ENCODE measurements around the gene ZBTB7B.

Gene ZBTB7B

DNA sequence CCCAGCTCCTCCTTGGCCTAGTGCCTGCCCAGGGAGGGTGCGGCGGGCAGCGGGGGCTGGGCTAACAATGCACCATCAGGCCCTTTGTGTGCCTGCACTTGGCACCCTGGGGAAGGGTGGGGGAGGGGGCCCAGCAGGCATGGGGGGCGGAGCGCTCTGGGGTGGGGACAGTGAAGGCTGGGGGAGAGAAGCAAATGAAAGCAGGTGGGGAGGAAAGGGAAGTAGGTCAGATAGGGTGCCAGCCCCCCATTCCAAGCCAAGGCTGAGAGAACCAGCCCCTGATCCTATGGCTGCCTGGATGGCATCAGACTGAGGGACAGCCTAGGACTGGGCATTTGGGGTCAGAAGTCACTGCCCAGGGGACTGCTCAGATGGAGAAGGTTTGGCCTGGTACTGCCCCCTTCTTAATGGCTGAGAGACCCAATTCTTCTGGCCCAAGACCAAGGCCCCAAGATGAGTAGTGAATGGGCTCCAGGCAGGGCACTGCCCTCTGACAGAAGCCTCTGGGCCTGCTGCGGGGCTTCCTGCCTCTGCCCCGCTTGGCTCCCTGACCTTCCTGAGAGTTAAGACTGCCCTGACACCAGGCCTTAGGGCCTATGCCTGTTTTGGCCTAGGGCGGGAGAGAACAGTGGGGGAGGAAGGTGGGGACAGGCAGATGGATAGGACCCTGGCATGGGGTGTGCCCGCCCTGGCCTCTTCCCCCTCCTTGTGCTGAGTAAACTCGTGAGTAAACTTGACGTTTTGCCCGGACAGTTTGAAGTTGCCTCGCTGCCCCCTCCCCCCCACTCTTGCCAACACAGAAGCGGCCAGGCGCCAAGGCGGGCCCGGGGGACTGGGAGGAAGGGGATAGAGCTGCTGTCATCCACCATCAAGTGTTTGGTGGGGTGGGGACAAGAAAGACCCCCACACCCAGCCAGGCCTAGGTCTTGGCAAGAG is 2.7 kb downstream of the ZBTB7B start:
- DNase-seq = no peak

DNA sequence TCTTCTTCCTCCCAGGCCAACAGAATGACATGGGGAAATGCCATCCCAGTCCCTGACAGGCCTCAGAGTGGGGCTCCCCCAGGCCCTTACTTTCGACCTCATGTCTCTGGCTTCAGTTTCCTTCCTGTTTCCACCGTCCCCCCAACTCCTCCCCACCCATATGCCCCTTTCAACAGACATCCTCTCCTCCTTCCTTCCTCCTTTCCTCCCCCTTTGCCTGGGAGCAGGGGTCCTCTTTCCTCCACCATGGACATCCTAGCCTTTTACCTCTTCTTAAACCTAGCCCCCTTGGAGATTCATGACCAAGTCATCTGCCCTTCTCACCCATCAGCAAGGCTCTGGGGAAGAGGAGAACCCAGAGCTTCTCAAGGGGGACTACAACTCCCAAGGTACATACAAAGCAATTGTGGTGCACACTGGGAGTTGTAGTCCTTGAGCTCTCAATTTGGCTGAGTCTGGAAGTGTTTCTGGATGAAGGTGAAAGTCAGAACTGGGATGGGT is 4.0 kb downstream of the ZBTB7B start:
- peak; percentile 74 for DNase-seq

DNA sequence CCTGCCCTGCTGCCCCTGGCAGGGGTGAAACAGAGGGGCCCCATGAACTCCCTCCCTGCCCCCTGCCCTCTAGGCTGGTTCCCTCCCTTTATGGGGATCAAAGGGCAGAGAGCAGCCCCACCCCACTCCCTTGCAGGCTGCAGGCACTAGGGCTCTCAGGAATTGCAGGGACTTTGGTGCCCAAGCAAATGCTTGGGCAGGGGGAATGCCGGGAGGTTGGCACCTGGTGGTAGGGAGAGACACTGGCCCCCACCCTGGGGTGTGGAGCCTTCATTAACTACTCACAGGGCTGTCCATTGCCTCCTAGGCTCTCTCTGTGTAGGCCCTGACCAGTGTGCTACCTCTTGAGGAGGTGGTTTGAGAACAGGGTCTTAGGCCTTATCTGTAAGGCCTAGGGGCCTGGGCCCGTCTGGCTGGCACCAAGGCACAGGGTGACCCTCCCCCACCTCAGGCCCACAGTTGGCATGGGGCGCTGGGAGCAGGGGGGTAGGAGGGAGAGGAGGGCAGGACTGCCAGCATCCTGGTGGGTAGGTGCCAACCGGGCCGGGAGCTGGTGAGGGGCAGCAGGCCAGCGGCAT is 4.7 kb downstream of the ZBTB7B start:
- no peak for DNase-seq

DNA sequence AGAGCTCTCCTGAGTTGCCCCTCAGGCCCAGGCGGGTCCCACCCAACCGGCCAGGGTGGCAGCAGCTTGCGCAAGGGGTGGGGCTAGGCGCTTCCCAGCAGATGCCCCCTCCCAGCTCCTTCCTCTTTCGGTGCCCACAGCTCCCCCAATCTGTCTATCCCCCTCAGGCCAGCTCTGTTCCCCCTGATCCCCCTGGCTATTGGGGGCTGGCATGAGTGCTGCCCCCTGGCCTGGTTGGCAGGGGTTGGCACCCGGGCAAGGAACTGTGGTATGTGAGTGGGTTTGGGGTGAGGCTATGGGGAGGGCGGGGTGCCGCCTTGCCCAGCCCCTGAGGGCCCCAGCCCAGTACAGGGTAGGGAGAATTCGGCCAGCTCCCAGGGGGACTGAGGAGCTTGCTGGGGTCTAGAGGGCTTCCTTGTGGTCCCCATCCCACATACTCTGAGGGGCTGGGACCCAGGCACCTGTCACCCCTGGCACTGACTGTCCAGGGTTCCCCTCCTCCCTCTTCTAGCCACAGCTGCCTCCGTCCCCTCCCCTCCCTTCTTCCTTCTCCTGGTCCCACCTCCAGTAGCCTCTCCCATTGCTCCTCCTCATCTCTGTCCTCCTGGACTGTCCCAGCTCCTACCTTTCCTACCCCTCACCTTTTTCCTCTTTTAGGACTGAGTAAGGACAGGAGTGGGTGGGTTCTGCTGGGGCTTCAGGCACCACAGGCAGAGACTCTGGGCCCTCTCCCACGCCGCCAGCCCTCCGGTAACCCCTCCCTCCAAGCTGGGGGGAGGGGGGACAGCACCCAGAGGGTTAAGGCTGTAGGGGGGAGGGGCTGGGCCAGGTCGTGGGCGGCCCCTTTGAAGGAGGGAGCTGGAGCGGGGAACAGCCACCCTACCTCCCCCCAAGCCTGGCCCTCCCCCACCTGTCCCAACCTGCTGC is 5.7 kb downstream of the ZBTB7B start:
- DNase-seq = no peak

GRCh38 chr1:155009221-155009711 is 6.7 kb downstream of the ZBTB7B start:
- DNase-seq = no peak

- DNase-seq = no peak
These were observed 7.1 kb downstream of the ZBTB7B start for GRCh38 chr1:155009742-155010141.

- no peak for DNase-seq
These were observed 7.8 kb downstream of the ZBTB7B start for GRCh38 chr1:155010211-155010918.

DNA sequence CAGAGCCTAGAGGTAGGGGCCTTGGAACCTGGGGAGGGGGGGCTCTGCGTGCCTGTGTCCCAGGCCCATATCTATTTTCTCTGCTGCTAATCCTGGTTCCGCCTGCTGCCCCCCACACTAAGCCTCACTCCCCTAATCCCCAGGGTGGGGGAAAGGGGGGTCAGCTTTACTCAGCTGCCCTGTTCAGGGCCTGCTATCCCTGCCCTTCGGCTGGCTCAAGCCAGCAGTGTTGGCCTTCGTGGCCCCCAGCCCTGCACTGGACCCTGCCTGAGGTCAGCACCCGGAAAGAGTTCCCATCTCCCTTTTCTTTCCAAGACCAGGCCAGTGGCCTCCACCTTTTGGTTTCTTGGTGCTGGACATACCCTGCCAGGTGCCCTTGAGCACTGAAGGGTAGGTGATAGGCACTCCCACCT is 8.4 kb downstream of the ZBTB7B start:
- DNase-seq = no peak

DNA sequence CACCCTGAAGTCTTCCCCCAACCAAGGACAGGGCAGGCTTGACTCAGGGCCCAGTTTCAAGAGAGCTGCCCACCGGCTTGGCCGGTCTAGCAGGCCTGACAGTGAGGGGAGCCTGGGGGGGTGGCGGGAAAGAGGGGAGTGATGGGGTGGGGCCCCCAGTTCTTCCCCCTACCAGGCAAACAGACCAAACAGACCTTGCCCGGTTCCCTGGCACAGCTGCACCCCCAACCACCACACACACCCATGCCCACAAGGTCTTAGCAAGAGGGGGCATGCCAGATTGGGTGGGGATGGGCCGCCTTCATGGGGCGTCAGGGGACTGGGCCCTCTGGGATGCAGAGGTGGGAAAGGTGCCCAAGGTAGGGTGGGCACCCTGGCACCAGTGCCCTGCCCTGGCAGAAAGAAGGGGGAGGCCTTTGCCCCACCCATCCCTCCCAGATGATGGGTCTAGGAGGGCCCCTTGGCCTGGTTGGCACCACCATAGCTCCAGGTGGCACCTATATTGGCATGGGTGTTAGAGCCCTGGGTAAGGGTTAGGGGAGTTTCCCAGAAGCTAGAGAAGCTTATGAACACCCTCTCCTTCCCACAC is 8.9 kb downstream of the ZBTB7B start:
- DNase-seq = no peak

- no peak for DNase-seq
These were observed 9.5 kb downstream of the ZBTB7B start for GRCh38 chr1:155012026-155012546.

GRCh38 chr1:155012776-155013602 is 10.4 kb downstream of the ZBTB7B start:
- no peak for DNase-seq

DNA sequence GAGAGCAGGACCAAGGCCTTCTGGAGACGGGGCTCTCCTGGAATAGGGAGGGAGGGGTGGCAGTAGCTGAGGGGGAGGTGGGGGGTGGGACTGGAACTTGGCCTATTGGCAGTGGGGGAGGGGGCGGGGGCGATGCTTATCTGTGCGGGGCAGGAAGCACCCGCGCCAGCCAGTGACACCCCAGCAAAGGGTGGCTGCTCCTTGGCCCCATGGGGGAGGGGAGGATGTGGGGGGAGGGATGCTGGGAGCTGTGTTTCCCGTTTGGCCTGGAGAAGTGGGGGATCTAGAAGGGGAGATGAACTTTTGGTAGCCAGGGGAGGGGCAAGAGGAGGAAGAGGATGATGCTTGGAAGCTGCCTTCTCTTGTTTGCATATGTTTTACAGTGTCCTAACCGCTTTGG is 11.0 kb downstream of the ZBTB7B start:
- DNase-seq = no peak

DNA sequence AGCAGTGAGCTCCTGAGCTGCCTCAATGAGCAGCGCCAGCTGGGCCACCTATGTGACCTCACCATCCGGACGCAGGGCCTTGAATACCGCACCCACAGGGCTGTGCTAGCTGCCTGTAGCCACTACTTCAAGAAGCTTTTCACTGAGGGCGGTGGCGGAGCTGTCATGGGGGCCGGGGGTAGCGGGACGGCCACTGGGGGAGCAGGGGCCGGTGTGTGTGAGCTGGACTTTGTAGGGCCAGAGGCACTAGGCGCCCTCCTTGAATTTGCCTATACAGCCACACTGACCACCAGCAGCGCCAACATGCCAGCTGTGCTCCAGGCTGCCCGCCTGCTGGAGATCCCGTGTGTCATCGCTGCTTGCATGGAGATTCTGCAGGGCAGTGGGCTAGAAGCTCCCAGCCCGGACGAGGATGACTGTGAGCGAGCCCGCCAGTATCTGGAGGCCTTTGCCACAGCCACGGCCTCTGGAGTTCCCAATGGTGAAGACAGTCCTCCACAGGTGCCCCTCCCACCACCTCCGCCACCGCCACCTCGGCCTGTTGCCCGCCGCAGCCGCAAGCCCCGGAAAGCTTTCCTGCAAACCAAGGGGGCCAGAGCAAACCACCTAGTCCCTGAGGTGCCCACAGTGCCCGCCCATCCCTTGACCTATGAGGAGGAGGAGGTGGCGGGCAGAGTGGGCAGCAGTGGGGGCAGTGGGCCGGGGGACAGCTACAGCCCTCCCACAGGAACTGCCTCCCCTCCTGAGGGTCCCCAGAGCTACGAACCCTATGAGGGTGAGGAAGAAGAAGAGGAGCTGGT is 12.3 kb downstream of the ZBTB7B start:
- no peak for DNase-seq

- DNase-seq = no peak
These were observed 13.1 kb downstream of the ZBTB7B start for GRCh38 chr1:155015527-155016230.

- no peak for DNase-seq
These were observed 13.7 kb downstream of the ZBTB7B start for GRCh38 chr1:155016231-155016831.

DNA sequence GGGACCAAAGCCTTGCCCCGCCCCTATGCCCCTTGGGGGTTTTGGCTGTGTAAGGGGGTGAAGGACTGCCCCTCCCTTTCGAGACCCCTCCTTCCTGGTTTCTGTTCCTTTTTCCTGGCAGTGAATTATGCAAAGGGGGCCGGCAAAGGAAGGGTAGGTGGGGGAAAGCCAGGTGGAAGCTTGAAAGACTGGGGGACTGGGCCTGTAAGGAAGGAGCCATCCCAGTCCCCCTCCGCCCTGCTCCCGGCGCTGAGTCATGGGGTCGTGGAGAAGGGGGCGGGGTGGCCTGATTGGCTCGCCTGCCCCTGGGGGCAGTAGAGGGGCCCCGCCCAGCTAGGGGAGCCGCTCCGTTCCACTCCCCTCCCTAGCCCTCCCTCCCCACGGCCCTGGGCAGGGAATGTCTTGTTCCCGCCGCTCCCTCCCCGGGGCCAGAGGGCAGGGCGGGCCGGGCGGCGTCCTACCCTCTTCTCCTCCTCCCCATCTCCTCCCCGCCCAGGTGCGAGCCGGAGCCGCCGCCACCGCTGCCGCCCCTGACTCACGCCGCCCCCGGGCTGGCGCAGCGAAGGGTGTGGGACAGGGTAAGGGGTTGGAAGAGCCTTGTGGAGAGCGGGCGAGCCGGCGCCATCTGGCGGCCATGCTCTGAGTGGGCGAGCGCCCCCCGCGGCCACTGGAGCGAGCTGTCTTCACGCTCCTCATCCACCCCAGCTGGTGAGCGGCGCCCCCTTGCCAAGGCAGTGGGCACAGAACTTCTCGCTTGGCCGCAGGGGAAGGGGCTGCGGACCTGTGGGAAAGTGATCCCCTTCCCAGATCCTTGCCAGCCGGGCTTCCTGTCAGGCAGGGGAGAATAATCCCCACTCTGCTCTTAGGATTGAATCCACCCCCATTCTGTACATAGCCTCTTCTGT is 14.7 kb downstream of the ZBTB7B start:
- DNase-seq = peak; percentile 94

DNA sequence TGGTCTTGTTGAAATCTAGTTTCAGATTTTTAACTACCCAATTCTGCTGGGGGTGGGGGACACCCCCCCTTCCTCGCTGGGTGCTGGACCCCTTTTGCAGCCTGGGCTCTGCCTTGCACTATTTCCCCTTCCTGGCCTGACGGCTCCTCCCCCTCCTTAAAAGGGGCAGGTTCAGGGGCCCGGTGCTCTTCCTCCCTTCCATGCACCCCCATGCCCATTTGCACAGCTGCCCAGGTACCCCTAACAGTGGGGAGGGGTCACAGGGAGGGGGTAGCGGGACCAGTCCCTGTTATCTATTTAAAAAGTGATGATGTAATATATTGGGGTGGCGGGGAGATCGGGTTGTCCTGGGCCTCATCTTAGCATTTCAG is 15.3 kb downstream of the ZBTB7B start:
- DNase-seq = no peak

Data from activated CD8-positive, alpha-beta memory T cell treated with anti-CD3 and anti-CD28 coated beads for 24 hours (primary cell).